HCT116 (cell line): ENCODE results near the gene LTBP1. TPM values are rescaled to one million over a fixed set of nuclear protein-coding genes. Genes with fewer than 3 reads are reported as not detected.

ENCODE experiments used
- ATAC-seq: fragments of 200-7000 bp; cut with Tn5 transposase; 2 replicates; pipeline ENCODE4 v1.9.1; 2020; ENCODE audit warnings: mild to moderate bottlenecking, moderate library complexity
- BruUV-seq: library from RNA; stranded (reverse); fragments of 400-500 nt; replicated peaks from 2 replicates; lab custom pipeline; 2021; lab: Mats Ljungman, UMichigan
- CTCF ChIA-PET: fragments of 300-600 bp; sonication (Branson Sonifier 250); formaldehyde crosslinking; loops from one replicate; lab custom pipeline; 2021; ENCODE audit warnings: antibody characterized with exemption; lab: Charles Lee
- POLR2A ChIA-PET: fragments of 300-600, 350-600 bp; sonication (Branson Sonifier 250); formaldehyde crosslinking; loops from one replicate; lab custom pipeline; 2021; ENCODE audit warnings: antibody characterized with exemption; lab: Charles Lee
- RAD21 ChIA-PET, 2 experiments: fragments of 300-600 bp; sonication (Branson Sonifier 250); formaldehyde crosslinking; loops; one replicate each; lab custom pipeline; 2023; ENCODE audit warnings: low total read pairs in 2 of 2; ENCODE audit not compliant: uncharacterized antibody in 2 of 2, unreplicated experiment in 2 of 2, low non-redundant PET in 1 of 2; lab: Charles Lee
- DNase-seq: peaks from one replicate; pipeline ENCODE4 v3.0.0-alpha.2; 2010; ENCODE audit warnings: low read depth, low spot score
- H2AFZ ChIP-seq: fragments of 200-600 bp; shearing (Covaris generic), sonication (generic); 2 replicates; pipeline ENCODE4 v1.6.1; 2017; ENCODE audit warnings: low read depth, mixed run types, mixed read lengths, antibody characterized with exemption, low read length; ENCODE audit not compliant: poor library complexity, severe bottlenecking
- H3K27ac ChIP-seq: 2 replicates; pipeline ENCODE4 v1.5.1; 2012; ENCODE audit warnings: low read depth, low read length
- H3K27me3 ChIP-seq: fragments of 200-600 bp; sonication (generic); 2 replicates; pipeline ENCODE4 v1.6.1; 2016; ENCODE audit warnings: mixed run types, low read length, mixed read lengths; ENCODE audit not compliant: insufficient read depth
- H3K36me3 ChIP-seq, 2 experiments: fragments of 200-500 bp in 1 of 2; fragments of 200-600 bp in 1 of 2; sonication (Bioruptor generic) in 1 of 2; sonication (generic) in 1 of 2; 2 replicates each; pipeline versions ENCODE4 v1.5.1 to v1.6.1; 2014 to 2016; ENCODE audit warnings: low read length in 2 of 2, inconsistent platforms in 1 of 2, mixed read lengths in 1 of 2, mixed run types in 1 of 2; ENCODE audit not compliant: insufficient read depth in 2 of 2, control insufficient read depth in 1 of 2
- H3K4me1 ChIP-seq, 2 experiments: fragments of 200-600 bp in 1 of 2; sonication (generic) in 1 of 2; 2 replicates each; pipeline versions ENCODE4 v1.5.1 to v1.6.1; 2012 to 2017; ENCODE audit warnings: low read length in 2 of 2, inconsistent platforms in 1 of 2, mild to moderate bottlenecking in 1 of 2, mixed read lengths in 1 of 2, mixed run types in 1 of 2, moderate library complexity in 1 of 2; ENCODE audit not compliant: insufficient read depth in 2 of 2, control insufficient read depth in 1 of 2
- H3K4me2 ChIP-seq: fragments of 200-600 bp; sonication (generic); 2 replicates; pipeline ENCODE4 v1.6.1; 2017; ENCODE audit warnings: mixed run types, low read length, mixed read lengths
- H3K4me3 ChIP-seq, 2 experiments: fragments of 200-600 bp in 1 of 2; sonication (generic) in 1 of 2; replicated peaks in 1 of 2; 2 replicates each; pipeline ENCODE4 v1.5.1; 2011 to 2016; ENCODE audit warnings: low read length in 2 of 2, control low read depth in 1 of 2, low read depth in 1 of 2, mild to moderate bottlenecking in 1 of 2, mixed read lengths in 1 of 2, mixed run types in 1 of 2
- H3K79me2 ChIP-seq: fragments of 200-600 bp; sonication (generic); 2 replicates; pipeline ENCODE4 v1.6.1; 2017; ENCODE audit warnings: mild to moderate bottlenecking, mixed run types, low read length, moderate library complexity, mixed read lengths; ENCODE audit not compliant: insufficient read depth
- H3K9ac ChIP-seq: fragments of 200-600 bp; sonication (generic); 2 replicates; pipeline ENCODE4 v1.6.1; 2016; ENCODE audit warnings: low read length, mixed read lengths
- H3K9me2 ChIP-seq: fragments of 200-600 bp; sonication (generic), shearing (Covaris generic); 2 replicates; pipeline ENCODE4 v1.6.1; 2017; ENCODE audit warnings: mixed run types, mild to moderate bottlenecking, moderate library complexity; ENCODE audit not compliant: insufficient read depth
- H3K9me3 ChIP-seq, 2 experiments: fragments of 200-500 bp in 1 of 2; fragments of 200-600 bp in 1 of 2; sonication (Bioruptor generic) in 1 of 2; sonication (generic) in 1 of 2; 2 replicates each; pipeline ENCODE4 v1.6.1; 2014 to 2017; ENCODE audit warnings: low read length in 2 of 2, mixed read lengths in 2 of 2, inconsistent platforms in 1 of 2, low read depth in 1 of 2, mild to moderate bottlenecking in 1 of 2, mixed run types in 1 of 2, moderate library complexity in 1 of 2; ENCODE audit not compliant: control insufficient read depth in 1 of 2, insufficient read depth in 1 of 2
- H4K20me1 ChIP-seq: fragments of 200-600 bp; sonication (generic), shearing (Covaris generic); 2 replicates; pipeline ENCODE4 v1.6.1; 2017; ENCODE audit warnings: mixed run types, mild to moderate bottlenecking, moderate library complexity; ENCODE audit not compliant: insufficient read depth
- CEBPB ChIP-seq: IDR thresholded peaks from 2 replicates; pipeline ENCODE4 v1.6.1; 2012; ENCODE audit warnings: low read depth
- EZH2phosphoT487 ChIP-seq: fragments of 200-600 bp; IDR thresholded peaks from 2 replicates; pipeline ENCODE4 v1.6.1; 2018; ENCODE audit warnings: antibody characterized with exemption, borderline replicate concordance
- FOSL1 ChIP-seq: IDR thresholded peaks from 2 replicates; pipeline ENCODE4 v1.6.1; 2012; ENCODE audit warnings: low read depth
- JUND ChIP-seq: IDR thresholded peaks from 2 replicates; pipeline ENCODE4 v1.6.1; 2012
- POLR2AphosphoS5 ChIP-seq: IDR thresholded peaks from 2 replicates; pipeline ENCODE4 v1.6.1; 2011; ENCODE audit warnings: mild to moderate bottlenecking, low read depth, low read length, moderate library complexity
- RAD21 ChIP-seq: IDR thresholded peaks from 2 replicates; pipeline ENCODE4 v1.6.1; 2012; ENCODE audit warnings: low read depth, mild to moderate bottlenecking
- YY1 ChIP-seq: IDR thresholded peaks from 2 replicates; pipeline ENCODE4 v1.6.1; 2011; ENCODE audit warnings: low read length, low read depth, moderate library complexity, mild to moderate bottlenecking; ENCODE audit not compliant: insufficient replicate concordance; ENCODE audit errors: extremely low read depth
- ZBTB33 ChIP-seq: IDR thresholded peaks from 2 replicates; pipeline ENCODE4 v1.6.1; 2011; ENCODE audit warnings: mild to moderate bottlenecking, low read length, moderate library complexity; ENCODE audit not compliant: insufficient replicate concordance; ENCODE audit errors: extremely low read depth
- ZFX ChIP-seq: fragments of 450-650 bp; IDR thresholded peaks from 2 replicates; pipeline ENCODE4 v1.6.1; 2017
- ZNF274 ChIP-seq: fragments of 200-500 bp; sonication (Bioruptor generic); IDR thresholded peaks from 2 replicates; pipeline ENCODE4 v1.6.1; 2014; ENCODE audit warnings: mild to moderate bottlenecking, low read depth, low read length, inconsistent platforms
- intact Hi-C: fragments of 100-400 bp; cut with micrococcal nuclease; formaldehyde crosslinking; loops from 2 replicates; pipeline ENCODE4 v1.10.0; 2022
- total RNA-seq: library from RNA; stranded (reverse); gene quantifications from one replicate; pipeline ENCODE4 v1.2.1, GENCODE V29; 2021; ENCODE audit not compliant: unreplicated experiment

The LTBP1 gene
- total RNA-seq, 1 experiment from 2014 or later, result 5.1 TPM

- H2AFZ ChIP-seq, result no peak overlapping the region
- H3K9ac ChIP-seq, result no peak overlapping the region
- RAD21 ChIA-PET, result no interaction called here
- no peak overlapping the region for H3K4me2 ChIP-seq
- DNase-seq (no peak), ATAC-seq (no peak)
- H3K9me2 ChIP-seq, result no peaks in the 10 kb centered on the region
- no peak overlapping the region for H3K4me3 ChIP-seq
- no peaks in the 10 kb centered on the region for H3K79me2 ChIP-seq
- no peaks in the 10 kb centered on the region for H3K27me3 ChIP-seq
- peaks cover 0 to 5% of the 10 kb centered on the region in 2 experiments; a peak in 3 of 4 replicates for H3K4me1 ChIP-seq
- H4K20me1 ChIP-seq, result no peaks in the 10 kb centered on the region
- POLR2A ChIA-PET, result no interaction called here
- no peaks in the 10 kb centered on the region for H3K9me3 ChIP-seq
- CTCF ChIA-PET, result no interaction called here
- TF ChIP-seq YY1 (no peak), ZNF274 (no peak), POLR2AphosphoS5 (no peak), RAD21 (no peak), ZBTB33 (no peak), CEBPB (no peak), JUND (no peak), EZH2phosphoT487 (no peak), ZFX (no peak), FOSL1 (no peak)
- intact Hi-C loops, result no loop called here
- no TSS peak for BruUV-seq
- no peaks in the 10 kb centered on the region for H3K36me3 ChIP-seq
- H3K27ac ChIP-seq, result no peak overlapping the region
Measured at GRCh38 chr2:33091541-33092123, 144.9 kb downstream of the LTBP1 start.
